Upper lobe of left lung (tissue), 4 donors: ENCODE results near the gene SMYD3.

Source experiments
- CTCF ChIP-seq, 6 experiments: fragments of 450-650 bp in 4 of 6; fragments of 200-600 bp in 2 of 6; sonication (generic) in 2 of 6; IDR thresholded peaks; one replicate each; pipeline ENCODE4 v1.5.1; 2016 to 2019; ENCODE audit warnings: antibody characterized with exemption in 6 of 6
- POLR2A ChIP-seq, 4 donors: fragments of 450-650 bp; IDR thresholded peaks; one replicate each; pipeline ENCODE4 v1.5.1; 2016 to 2017; ENCODE audit warnings: antibody characterized with exemption in 4 of 4, mild to moderate bottlenecking in 2 of 4
- POLR2AphosphoS5 ChIP-seq, 2 donors: sonication (generic); formaldehyde crosslinking; IDR thresholded peaks; one replicate each; pipeline ENCODE4 v1.5.1; 2017; ENCODE audit warnings: antibody characterized with exemption in 2 of 2

DNA sequence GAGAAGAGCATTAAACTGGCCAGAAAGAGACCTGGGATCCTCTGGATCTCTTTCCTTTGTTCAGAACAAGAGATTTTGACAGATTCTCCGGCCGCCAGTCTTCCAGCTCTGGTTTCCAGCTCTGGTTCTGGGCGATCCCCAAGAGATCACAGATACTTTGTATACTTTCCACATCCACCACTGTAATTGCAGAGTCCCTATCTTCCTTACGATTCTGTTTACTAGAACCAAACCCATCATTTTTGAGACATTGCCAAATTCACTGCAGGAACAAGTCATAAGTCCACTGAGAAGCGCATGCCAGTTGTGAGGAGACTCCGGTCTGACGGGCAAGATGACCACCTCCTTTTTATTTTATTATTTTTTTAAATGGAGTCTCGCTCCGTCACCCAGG lies 505.2 kb downstream of the SMYD3 start:
- no peak for TF ChIP-seq POLR2AphosphoS5 (IDR thresholded peaks at IDR 0.05)
- no peak for TF ChIP-seq CTCF (IDR thresholded peaks at IDR 0.05)
- TF ChIP-seq POLR2A (IDR thresholded peaks at IDR 0.05): no peak
